Measurements from ENCODE around the gene TBC1D22A.

TBC1D22A gene

DNA sequence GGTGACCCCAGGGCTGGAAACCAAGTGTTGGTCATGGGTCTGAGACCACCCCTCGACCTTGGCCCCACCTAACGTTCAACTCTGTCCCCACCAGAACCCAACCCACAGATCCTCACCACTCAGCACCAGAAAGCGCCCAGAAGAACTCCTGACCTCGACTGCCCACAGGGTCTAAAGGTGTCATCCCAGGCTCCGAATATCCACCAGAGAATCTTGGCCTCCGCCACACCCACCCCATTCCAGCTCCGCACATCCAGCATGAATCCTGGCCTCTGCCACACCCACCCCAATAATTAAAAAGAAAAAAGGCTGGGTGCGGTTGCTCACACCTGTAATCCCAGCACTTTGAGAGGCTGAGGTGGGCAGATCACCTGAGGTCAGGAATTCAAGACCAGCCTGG is 25.7 kb upstream of the TBC1D22A start:
- DNase-seq: no peak

DNA sequence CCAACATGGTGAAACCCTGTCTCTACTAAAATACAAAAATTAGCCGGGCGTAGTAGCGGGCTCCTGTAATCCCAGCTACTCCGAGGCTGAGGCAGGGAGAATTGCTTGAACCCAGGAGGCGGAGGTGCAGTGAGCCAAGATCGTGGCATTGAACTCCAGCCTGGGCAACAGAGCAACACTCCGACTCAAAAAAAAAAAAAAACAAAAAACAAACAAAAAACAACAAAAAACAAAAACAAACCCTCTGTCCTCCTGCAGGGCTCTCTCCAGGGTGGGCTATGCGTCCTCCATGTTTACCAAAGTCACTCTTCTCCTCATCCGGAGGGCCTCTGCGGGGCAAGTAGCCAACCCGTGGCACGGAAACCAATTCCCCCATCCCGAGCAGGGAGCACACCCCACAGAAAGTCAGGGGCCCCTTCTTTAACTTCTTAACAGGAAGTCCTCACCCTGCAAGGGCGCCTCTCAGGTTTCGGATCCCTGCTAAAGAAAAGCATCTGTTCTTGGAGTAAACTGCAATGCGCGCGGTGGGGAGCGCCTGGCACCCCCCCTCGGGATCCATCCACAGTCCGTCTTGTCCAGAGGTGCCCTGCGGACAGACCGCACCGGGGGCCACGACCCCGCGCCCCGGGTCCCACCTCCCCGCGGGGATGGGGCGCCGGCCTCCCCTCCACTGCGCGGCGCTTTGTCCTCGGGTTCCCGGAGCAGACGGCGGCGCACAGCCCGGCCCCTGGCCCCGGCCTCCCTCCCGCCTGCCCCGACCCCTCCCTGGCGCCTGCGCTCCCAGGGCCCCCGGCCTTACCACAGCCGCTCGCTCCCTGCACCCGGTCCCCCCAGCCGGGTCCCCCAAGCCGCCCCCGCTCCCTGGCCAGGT is 25.1 kb upstream of the TBC1D22A start:
- peak; percentile 88 for DNase-seq

DNA sequence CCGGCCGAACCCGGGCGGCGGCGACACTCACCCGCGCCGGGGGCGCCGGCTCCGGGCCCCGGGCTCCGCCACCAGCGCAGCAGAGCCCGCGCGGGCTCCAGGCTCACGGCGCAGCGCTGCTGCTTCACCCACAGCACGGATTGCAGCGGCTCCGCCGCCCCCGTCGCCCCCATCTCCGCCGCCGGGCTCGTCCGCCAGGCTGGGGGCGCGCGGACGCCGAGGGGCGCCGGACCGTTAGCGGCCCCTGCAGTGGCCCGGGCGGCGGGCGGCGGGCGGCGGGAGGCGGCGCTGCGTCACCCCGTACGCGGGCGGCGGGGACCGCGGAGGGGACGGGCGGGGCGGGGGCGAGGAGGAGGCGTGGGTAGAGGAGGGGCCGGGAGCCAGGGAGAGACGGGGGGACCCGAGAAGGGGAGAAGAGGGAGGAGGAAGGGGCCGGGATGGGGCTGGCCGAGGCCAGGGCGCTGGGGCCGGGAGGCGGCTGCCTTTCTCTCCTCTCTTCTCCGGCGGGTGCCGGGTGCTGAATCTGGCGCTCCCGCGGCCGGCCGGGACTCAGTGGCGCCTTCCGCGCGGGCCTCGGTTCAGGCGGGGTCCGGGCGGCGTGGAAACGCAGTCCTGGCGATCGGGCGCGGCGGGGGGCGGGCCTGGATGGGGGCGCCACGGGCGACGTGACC is 24.3 kb upstream of the TBC1D22A start, which contains the start of gene CERK:
CERK (minus strand) TSS at position 277 of the 671 bp plus-strand sequence; CDS start at position 173, 104 bp downstream.
- DNase-seq: peak; percentile 78

DNA sequence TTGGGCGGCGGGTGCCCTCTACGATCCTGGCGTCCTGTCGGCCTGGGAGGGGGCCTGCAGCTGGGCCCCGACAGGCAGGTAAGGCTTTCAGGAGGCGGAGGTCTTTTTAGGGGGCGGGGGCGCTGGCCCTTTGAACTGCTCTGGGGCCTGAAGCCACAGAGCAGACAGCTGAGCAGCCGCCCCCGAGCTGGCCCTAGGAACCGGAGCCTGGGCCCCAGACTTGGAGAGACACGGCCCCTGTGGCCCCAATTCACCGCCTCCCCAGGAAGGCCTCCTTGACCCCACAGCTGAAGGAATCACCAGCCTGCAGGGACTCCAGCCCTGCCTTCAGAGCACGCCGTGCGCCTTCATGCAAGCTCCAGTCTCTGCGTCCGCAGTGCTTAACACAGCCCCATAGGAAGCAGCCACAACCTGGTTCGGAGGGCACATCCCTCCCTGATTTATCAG is 23.8 kb upstream of the TBC1D22A start:
- DNase-seq: no peak

DNA sequence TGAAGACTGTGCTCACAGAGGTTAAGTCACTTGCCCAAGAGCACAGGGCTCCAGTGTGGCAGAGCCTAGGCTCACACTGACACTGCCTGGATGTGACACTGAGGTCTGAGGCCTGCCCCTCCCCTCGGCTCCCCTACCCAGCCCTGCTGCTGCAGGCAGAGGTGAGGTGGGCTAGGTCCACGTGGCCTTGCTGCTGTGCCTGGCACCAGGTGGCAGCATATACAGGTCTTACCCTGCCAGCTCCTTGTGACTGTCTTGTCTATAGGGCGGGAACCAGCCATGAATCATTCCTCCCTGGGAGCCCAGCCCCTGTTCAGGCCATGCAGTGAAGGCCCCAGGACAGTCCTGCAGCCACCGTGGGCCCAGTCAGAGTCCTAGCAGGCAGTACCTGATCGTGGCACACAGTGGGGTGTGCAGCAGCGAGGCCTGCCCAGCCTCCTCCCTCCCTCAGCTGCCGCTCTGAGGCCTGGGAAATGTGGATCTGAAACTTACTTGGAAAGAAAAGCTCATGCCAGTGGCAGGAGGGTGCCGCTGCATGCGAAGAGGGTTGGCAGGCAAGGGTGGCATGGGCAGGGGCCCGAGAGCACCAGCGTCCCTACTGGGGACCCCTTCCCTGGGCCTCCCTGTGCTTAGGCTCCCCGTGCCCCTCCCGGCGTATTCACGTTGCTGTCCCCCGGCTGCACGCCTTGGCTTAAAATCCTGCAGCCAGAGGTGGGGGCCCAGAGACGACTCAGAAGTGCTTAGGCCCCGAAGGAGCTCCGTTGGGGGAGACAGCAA is 23.2 kb upstream of the TBC1D22A start:
- peak; percentile 68 for DNase-seq

DNA sequence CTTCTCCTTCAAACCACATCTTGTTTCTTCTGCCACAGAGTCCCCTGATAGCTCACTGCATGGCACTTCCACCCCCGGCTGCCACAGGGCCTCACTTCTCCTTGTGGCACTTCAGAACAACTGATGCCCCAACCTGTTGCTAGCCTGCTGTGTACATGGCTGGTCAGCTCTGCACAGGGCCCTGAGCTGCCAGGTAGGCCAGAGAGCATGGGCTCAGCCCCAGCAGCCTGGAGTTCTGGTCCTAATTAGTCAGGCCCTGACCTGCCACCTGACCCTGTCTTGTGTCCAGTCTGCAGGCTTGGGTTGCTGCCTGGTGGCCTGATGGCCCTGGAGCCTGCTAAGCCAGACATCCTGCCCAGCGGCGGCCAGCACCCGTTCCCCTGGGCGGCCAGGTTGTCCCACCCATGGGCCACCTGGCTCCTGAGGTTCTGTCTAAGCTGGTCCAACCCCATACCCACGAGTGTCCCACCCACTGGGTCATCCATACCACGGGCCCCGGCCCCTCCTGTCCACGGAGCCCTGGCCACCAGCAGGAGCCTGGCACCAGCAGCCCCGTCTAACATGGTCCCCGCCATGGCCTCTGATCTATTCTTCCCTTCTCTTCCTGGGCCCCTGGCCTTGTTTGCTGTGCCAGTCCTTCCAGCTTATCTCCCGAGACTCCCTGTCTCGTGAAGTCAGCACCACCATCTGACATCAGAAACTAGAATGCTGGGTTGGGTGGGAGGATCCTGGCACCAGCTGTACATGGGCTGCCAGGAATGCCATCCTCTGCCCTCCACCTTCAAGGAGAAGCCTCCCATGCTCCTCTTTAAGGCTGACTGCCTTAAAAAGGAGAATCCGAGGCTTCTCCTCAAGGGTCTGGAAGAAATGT is 21.3 kb upstream of the TBC1D22A start:
- DNase-seq: no peak

DNA sequence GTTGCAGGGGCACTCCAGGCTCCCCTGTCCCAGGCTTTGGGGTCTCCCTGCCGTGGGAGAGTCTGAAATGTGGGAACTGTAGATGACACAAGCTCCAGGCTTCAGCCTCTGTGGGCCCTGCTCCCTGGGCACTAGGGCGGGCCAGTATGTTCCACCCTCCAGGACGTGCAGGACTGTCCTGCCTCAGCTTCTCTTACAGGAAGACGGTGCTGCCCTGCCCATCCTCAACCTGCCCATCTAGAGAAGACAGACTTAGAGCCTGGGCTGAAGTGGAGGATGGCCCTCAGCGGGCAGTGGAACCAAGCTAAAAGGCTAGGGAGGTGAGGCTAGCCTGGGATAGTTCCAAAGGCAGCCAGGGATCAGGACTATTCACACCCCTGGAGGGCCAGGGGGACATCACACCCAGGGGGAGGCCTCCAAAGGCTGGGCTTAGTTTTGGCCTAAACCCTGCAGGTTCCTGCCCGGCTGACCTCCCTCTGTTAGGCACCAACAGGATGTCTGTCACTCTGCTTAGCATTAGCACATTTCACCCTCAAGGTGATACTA is 20.4 kb upstream of the TBC1D22A start:
- DNase-seq: no peak

DNA sequence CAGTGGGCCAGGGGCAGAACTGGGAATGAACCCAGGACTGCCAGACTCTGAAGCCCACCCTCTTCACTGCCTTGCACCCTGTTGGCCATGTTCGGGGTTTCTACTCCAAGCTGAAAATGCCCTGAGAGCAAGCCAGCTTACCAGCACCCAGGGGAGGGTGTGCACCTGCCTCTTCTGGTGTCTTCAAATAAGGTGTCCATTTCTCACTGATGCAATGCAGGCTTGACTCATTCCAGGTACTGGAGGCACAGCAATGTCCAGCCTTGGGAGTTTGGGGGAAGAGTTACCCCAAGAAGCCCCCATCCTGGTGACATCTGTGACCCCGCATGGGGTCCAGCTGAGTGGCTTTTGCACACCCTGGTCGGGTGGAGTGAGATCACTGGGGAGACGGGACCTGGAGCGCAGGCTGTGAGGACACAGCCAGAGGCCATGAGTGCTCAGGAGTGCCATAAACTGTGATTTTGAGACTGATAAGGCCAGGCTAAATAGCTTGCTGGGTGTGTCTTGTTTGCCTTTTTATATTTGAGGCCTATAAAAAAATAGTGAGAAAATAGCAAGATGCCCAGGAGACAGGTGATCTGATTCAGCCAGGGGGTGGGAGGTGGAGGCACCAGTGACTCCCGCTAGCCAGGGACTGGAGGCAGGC is 19.8 kb upstream of the TBC1D22A start:
- no peak for DNase-seq

DNA sequence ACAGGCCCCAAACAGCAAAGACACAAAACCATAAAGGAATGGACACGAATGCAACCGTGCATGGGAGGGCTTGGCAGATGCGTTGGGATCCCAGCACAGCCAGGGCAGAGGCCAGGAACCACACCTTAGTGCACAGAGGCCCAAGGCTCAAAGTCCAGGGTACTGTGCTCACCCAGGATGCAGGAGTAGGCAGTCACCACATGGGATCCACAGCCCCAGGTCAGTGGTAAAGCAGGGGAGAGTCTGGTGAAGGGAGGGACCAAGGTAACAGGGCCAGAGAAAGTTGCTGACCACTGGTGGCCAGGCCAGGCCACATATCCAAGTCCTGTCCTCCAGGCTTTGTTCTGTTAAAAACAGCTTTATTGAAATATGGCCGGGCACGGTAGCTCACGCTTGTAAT is 17.9 kb upstream of the TBC1D22A start:
- no peak for DNase-seq

DNA sequence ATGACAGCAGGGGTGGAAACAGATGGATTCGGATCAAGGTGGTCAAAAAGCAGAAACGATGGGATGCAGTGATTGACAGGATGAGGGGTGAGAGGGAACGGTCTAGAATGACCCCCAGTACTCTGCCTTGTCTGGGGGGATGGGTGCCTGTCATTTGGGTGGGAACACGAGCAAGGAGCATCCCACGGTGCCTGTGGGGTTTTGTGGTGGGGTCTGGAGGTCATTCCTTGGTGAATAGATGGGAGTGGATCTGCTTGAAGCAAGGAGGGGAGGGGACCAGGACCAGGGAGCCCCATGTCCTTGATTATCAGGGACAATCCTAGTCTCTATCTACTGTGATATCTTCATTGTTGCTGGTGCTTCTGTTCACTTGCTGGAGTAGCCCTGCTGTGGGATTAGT is 16.3 kb upstream of the TBC1D22A start:
- DNase-seq: no peak

DNA sequence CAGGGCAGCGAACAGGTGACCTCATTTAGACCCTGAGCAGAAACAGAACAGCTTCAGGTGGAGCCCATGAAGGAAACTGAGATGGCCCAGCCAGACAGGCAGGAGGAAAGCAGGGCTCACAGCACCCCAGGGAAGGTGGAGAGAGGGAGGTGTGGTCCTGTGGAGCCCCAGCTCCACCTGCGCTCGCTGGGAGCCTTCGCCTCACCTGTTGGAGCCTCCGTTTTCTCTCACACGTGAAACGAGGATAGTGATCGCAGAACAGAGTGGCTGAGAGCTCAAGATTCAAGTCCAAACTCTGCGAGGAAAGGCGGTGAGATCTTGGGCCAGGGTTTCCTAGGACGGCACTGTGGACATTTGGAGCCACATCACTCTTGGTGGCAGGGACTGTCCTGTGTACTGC is 15.8 kb upstream of the TBC1D22A start:
- DNase-seq: no peak

DNA sequence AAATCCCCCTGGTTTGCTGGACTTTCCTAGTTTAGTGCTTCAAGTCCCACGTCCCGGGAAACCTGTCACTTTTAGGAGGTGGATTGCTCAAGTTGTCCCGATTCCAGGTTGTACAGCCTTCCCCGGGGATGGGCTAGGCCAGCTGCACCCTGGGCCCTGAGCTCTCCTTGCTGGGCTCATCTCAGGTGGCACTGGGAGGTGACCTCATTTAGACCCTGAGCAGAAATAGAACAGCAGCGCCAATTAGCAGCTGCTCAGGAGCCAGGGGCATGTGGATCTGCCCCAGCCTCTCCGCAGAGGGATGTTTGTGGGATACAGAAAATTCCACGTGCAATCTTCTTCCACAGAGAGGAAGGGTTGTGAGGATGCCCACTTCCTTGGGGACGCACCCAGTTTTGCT is 14.8 kb upstream of the TBC1D22A start:
- DNase-seq: no peak

DNA sequence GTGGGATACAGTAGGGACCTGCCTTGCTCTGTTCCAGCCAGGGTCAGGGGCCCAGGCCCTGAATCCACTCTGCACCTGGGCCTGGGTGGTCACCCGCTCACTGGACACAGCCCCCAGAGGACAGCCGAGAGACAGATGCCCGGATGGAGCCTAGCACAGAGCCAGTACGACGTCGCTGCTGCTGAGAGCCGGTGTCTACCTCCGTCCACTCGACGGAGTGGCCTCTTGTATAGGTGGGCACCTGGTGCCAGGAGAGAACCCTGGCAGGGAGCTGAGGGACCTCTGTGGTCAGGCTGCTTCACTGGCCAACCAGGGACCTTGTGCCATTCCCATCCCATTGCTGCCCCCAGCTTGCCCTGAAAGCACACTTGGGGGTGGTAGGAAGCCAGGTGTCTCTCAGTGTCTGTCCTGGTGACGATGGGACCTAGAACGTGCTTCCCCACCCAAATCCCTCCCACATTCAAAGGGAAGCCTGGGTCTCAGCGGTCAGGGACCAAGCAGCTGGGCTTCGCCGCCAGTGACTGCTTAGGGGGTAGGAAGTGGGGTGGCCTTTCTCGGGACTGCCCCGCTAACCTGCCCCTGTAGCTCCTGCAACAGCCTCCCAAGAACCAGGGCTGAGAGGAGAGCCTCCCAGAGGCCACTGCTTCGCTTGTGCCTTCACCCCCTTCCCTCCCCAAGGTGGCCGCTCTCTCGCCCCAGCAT is 14.1 kb upstream of the TBC1D22A start:
- no peak for DNase-seq

DNA sequence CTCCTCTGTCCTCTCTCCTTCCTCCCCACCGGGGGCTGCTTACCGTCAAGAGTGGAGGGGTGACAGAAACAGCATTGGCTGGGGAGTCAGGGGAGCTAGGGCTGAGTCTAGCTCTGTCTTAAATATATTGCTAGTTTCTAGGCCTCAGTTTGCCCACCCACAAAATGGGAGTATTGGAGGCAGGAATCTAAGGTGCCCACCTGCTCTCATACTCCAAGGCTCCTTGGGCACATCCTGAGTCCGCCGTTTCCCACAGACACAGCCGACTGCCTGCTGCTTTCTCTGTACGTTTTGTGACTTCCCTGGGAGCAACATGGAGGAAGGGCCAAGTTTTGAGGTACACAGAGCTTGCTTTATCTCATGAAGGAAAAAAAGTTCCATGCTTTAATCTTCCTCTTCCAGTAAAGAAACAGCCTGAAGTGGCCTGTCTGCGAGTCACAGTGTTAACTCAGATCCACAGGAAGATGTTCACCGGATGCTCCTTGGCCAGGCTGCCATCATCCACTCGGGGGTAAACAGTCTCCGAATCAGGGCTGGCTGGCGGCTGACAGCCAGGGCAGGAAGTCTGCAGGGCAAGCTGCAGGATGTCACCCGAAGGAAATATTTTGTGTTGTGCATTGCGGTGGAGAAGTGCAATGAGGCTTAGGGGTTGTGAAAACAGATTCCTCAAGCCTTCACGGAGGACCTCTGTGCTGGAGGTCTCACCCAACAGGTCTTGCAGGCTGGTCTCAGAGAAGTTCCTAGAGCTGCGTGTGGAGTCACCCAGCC is 13.4 kb upstream of the TBC1D22A start:
- DNase-seq: no peak

DNA sequence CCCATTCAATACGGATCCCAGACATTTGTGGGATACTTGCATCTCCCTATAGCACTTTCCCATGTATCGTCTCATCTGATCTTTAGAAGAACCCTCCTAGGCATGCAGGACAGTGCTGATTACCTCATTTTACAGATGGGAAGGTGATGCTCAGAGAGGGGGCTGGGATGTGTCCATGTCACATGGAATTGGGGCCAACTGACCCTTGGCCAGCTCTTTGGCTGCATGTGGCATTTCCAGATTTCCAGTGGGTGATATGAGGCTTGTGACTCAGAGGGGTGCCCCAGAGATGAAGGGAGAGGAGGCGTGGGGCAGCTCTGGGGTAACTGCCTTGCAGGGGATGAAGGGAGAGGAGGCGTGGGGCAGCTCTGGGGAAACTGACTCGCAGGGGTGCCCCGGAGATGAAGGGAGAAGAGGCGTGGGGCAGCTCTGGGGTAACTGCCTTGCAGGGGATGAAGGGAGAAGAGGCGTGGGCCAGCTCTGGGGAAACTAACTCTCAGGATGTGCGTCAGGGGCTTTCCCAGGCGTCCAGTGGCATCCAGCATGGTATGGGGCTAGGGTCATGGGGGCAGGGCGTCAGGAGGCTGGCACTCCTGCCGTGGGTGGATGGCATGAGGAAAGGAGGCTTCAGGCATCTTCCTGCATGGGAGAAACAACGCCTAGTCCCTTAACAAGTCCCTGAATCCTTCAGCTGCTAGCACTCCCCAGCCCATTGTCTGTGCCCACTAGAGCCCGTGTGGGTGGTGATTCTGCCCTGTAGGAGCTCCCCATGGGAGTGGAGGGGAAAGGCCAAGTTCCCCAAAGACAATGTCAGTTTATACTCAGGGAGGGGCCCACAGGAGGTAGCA is 12.5 kb upstream of the TBC1D22A start:
- no peak for DNase-seq

DNA sequence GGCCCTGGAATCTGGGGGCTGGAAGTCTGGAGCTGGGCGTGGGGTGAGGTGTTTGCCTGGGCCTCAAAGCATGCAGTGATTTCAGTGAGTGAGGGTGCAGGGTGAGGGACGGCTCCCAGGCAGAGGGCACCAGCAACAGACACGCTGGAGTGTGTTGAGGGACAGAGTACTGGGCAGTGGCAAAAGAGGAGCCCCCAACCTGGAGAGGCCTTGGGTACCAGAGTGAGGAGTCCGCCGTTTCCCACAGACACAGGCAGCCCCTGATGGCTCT is 12.0 kb upstream of the TBC1D22A start:
- DNase-seq: no peak

DNA sequence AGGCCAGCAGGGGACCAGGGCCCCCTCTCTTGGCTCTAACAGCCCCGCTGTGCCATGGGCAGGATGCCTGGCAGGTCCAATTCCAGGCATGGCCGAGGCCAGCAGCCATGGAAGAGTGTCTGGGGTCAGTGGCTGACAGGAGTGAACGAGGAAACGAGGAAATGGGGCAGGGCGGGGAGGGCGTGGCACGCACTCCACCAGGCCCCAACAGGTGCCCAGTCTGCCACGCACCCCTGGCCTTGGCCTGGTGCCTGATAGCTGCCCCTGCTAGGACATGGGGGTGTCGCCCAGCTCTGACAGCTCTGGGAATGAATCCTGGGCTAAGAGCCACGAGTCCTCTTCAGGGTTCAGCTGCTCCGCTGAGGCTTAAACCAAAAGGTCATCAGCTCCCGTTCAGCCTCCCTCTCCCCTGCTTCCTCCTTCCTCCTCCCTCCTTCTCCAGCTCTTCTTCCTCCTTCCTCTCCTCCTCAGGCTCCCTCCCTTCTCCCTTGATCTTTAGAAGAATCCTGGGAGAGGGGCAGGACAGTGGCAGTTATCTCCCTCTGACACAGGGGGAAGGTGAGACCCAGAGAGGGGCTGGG is 11.5 kb upstream of the TBC1D22A start:
- no peak for DNase-seq

DNA sequence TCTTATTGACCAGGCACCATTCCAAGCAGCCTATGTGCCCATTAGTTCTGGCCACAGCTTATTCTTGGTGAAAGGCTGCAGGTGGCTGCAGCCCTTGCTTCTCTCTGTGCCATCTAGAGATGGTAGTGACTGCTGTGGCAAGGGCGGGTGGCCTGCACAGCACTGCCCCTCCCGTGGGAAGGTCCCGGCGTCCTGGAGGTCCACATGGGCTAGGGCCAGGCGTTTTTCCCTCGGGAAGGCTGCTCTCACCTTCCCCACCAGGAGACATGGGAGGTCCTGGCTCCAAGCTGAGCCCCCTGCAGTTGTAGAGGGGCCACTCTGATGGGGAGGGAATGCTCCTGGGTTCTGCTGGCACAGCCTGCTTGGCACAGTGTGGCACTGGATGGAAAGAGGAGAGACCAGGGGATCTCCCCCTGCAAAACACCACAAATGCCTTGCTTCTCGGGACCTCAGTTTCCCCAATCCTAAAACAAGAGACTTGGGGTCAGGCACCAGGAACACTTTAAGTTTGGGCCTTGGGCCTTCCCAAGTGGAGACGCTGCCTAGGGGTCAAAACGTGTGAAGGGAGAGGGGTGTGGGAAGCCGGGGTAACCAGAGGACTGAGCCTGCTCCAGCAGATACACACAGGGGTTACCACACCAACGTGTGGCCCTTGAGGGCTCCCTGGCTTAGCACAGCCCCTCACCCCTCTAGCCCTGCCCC is 10.0 kb upstream of the TBC1D22A start:
- no peak for DNase-seq

All from right kidney (tissue), 1 donor.